Chondrocyte (in vitro differentiated cells): ENCODE data around the gene SSUH2. TPM values are rescaled to one million over a fixed set of nuclear protein-coding genes. Genes with fewer than 3 reads are reported as not detected.
A peak's percentile ranks its signal among the peaks of the same experiment; 100 is the strongest.

ENCODE experiments used
- DNase-seq: peaks from one replicate; pipeline ENCODE4 v3.0.0; 2021; ENCODE audit warnings: mixed read lengths, low spot score
- H3K27ac Mint-ChIP-seq: one replicate; pipeline ENCODE4 v1.8.0; 2021; ENCODE audit warnings: mild to moderate bottlenecking, moderate library complexity, mixed read lengths; ENCODE audit not compliant: unreplicated experiment
- H3K27me3 Mint-ChIP-seq: 2 replicates; pipeline ENCODE4 v1.8.0; 2021; ENCODE audit warnings: low read depth, mixed read lengths
- H3K36me3 Mint-ChIP-seq: 2 replicates; pipeline ENCODE4 v1.8.0; 2021; ENCODE audit warnings: low read depth, mixed read lengths
- H3K4me1 Mint-ChIP-seq: 2 replicates; pipeline ENCODE4 v1.8.0; 2021; ENCODE audit warnings: low read depth, mild to moderate bottlenecking, mixed read lengths
- H3K4me3 Mint-ChIP-seq: one replicate; pipeline ENCODE4 v1.8.0; 2021; ENCODE audit warnings: mild to moderate bottlenecking, moderate library complexity, mixed read lengths; ENCODE audit not compliant: unreplicated experiment
- H3K9me3 Mint-ChIP-seq: 2 replicates; pipeline ENCODE4 v1.8.0; 2021; ENCODE audit warnings: low read depth, mixed read lengths
- CTCF ChIP-seq: fragments of 200-600 bp; sonication (generic); IDR thresholded peaks from 2 replicates; pipeline ENCODE4 v1.5.0; 2021; ENCODE audit warnings: antibody characterized with exemption, mild to moderate bottlenecking, moderate library complexity
- total RNA-seq: library from RNA; stranded (reverse); gene quantifications from 3 replicates; pipeline ENCODE4 v1.2.1, GENCODE V29; 2021

SSUH2 gene
- total RNA-seq, 1 donor from 2014 or later = not detected

GRCh38 chr3:8667463-8668091 lies 23.0 kb upstream of the SSUH2 start:
- no peaks in the 10 kb centered on the region for H3K36me3 Mint-ChIP-seq
- H3K27ac Mint-ChIP-seq = no peak overlapping the region
- H3K4me3 Mint-ChIP-seq = no peak overlapping the region
- H3K9me3 Mint-ChIP-seq = no peaks in the 10 kb centered on the region
- H3K4me1 Mint-ChIP-seq = peaks cover 10% of the 10 kb centered on the region
- TF ChIP-seq CTCF = no peak
- no peak for DNase-seq
- H3K27me3 Mint-ChIP-seq = no peaks in the 10 kb centered on the region

- Mint-ChIP-seq H3K27ac (no peak overlapping the region), H3K36me3 (no peaks in the 10 kb centered on the region), H3K27me3 (no peaks in the 10 kb centered on the region), H3K4me3 (no peak overlapping the region), H3K4me1 (peaks cover 23% of the 10 kb centered on the region), H3K9me3 (no peaks in the 10 kb centered on the region)
- TF ChIP-seq CTCF = no peak
- DNase-seq = no peak
Observed at GRCh38 chr3:8665407-8665896, 20.9 kb upstream of the SSUH2 start.

GRCh38 chr3:8663177-8664061 lies 18.8 kb upstream of the SSUH2 start:
- Mint-ChIP-seq H3K9me3 (no peaks in the 10 kb centered on the region), H3K4me1 (peaks cover 43% of the 10 kb centered on the region), H3K27me3 (no peaks in the 10 kb centered on the region), H3K36me3 (no peaks in the 10 kb centered on the region), H3K27ac (no peak overlapping the region), H3K4me3 (no peak overlapping the region)
- no peak for DNase-seq
- peak; percentile 89 for TF ChIP-seq CTCF

- no peaks in the 10 kb centered on the region for H3K9me3 Mint-ChIP-seq
- no peak for TF ChIP-seq CTCF
- no peak overlapping the region for H3K27ac Mint-ChIP-seq
- DNase-seq = no peak
- no peak overlapping the region for H3K4me3 Mint-ChIP-seq
- no peaks in the 10 kb centered on the region for H3K36me3 Mint-ChIP-seq
- H3K4me1 Mint-ChIP-seq = peaks cover 52% of the 10 kb centered on the region
- no peaks in the 10 kb centered on the region for H3K27me3 Mint-ChIP-seq
Observed at GRCh38 chr3:8662594-8662993, 18.0 kb upstream of the SSUH2 start.
